Omental fat pad (tissue), 4 donors: Measurements from ENCODE around the gene DHFR. TPM values are rescaled to one million over a fixed set of nuclear protein-coding genes. Genes with fewer than 3 reads are reported as not detected.
"Not testable (repeated sequence)": the region's sequence is repeated elsewhere in the genome, so short reads cannot be mapped to it uniquely, and the experiment has no call there.

Experiments
- ATAC-seq: fragments of 150-250 bp; one replicate; pipeline ENCODE4 v1.9.1; 2016; ENCODE audit warnings: mild to moderate bottlenecking, moderate library complexity; ENCODE audit not compliant: low FRiP score
- DNase-seq: peaks from one replicate; pipeline ENCODE4 v3.0.0-alpha.2; 2019; ENCODE audit warnings: low spot score
- CTCF ChIP-seq, 3 donors: fragments of 450-650 bp; IDR thresholded peaks; one replicate each; pipeline ENCODE4 v1.5.1; 2016 to 2017; ENCODE audit warnings: antibody characterized with exemption in 3 of 3, mild to moderate bottlenecking in 3 of 3, moderate library complexity in 2 of 3
- small RNA-seq: library from RNA; depleted of rRNA; stranded (forward); fragments of <200 nt; gene quantifications from one replicate; pipeline ENCODE3, GENCODE V24; 2016
- total RNA-seq, 4 donors: library from RNA; depleted of rRNA; stranded (reverse); fragments of >200 nt; gene quantifications; one replicate each; pipeline ENCODE4 v1.1.0, GENCODE V29; 2016

DHFR gene
- total RNA-seq, 4 donors from 2014 or later: 9.1 to 12.2 (median 10.2) TPM

GRCh38 chr5:80588858-80589540, 65.8 kb downstream of the DHFR start:
- no peak for TF ChIP-seq CTCF (IDR thresholded peaks at IDR 0.05)
- DNase-seq (no peak), ATAC-seq (no peak)

- DNase-seq (no peak), ATAC-seq (no peak)
- no peak for TF ChIP-seq CTCF (IDR thresholded peaks at IDR 0.05)
Observed at GRCh38 chr5:80584770-80585169, 70.0 kb downstream of the DHFR start.

- not testable (repeated sequence) for ATAC-seq, DNase-seq
Observed at GRCh38 chr5:80580291-80580690, 74.5 kb downstream of the DHFR start.

- no peak for TF ChIP-seq CTCF (IDR thresholded peaks at IDR 0.05)
- ATAC-seq (no peak), DNase-seq (no peak)
Observed at GRCh38 chr5:80579050-80579449, 75.7 kb downstream of the DHFR start.

- TF ChIP-seq CTCF (IDR thresholded peaks at IDR 0.05): no peak
- ATAC-seq: no peak
- DNase-seq: no peak
Observed at GRCh38 chr5:80577707-80578106, 77.1 kb downstream of the DHFR start.

GRCh38 chr5:80576383-80576782, 78.4 kb downstream of the DHFR start:
- no peak for TF ChIP-seq CTCF (IDR thresholded peaks at IDR 0.05)
- no peak for ATAC-seq
- no peak for DNase-seq

Small RNAs within 50 kb of the gene (small RNA-seq; reads per million reads assigned to genes)
- gene DBIP2 (not detected), gene MTRNR2L2 (not detected)

Other genes with a start within 250 kb of the DHFR start
- 10 to 100 TPM; 24.2 to 71.2 (median 30.5) TPM for gene ZFYVE16, start 246.9 kb downstream of the DHFR start, total RNA-seq
- 1 to 10 TPM in 3 of 4 donors, under 1 TPM in 1; 0.79 to 5.7 (median 4.1) TPM for gene FAM151B, start 166.9 kb downstream of the DHFR start, total RNA-seq
- not detected for gene ANKRD34B, start 84.7 kb downstream of the DHFR start, total RNA-seq
- 10 to 100 TPM in 3 of 4 donors, 1 to 10 TPM in 1; 10.0 to 16.8 (median 13.1) TPM for gene MSH3, start 331 bp downstream of the DHFR start, total RNA-seq